Measurements from ENCODE around the gene CDC6.

DNA sequence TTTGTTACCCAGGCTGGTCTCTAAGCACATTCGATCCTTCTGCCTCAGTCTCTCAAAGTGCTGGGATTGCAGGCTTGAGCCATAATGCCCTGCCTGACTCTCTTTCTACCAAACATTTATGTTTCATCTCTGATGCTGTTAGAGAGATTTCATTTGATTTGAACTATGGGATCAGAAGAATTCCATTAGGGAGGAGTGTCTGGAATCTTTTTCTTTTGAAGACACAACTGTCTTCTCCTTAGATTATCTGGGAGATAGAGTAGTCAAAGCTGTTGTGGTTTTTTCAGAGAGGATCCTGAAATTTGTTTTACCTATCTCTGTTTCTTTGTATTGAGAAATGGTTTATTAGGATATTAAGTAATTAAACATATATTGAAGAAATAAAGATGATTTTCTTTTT lies 39.2 kb upstream of the CDC6 start:
- TF ChIP-seq POLR2A (IDR thresholded peaks at IDR 0.05; ENCODE audit: low read depth, low read length) (no peak), POLR2AphosphoS5 (IDR thresholded peaks at IDR 0.05; ENCODE audit: low read depth, low read length) (no peak), TAF1 (IDR thresholded peaks at IDR 0.05; ENCODE audit: borderline replicate concordance, low read depth, low read length) (no peak)
